SHP77 treated with DMSO at 0.1 percent for 48 hours (cell line): ENCODE data around the gene MEIS1.

Experiments
- DNase-seq: peaks from one replicate; lab custom pipeline; 2025; lab: John Stamatoyannopoulos, UW

Gene MEIS1

DNA sequence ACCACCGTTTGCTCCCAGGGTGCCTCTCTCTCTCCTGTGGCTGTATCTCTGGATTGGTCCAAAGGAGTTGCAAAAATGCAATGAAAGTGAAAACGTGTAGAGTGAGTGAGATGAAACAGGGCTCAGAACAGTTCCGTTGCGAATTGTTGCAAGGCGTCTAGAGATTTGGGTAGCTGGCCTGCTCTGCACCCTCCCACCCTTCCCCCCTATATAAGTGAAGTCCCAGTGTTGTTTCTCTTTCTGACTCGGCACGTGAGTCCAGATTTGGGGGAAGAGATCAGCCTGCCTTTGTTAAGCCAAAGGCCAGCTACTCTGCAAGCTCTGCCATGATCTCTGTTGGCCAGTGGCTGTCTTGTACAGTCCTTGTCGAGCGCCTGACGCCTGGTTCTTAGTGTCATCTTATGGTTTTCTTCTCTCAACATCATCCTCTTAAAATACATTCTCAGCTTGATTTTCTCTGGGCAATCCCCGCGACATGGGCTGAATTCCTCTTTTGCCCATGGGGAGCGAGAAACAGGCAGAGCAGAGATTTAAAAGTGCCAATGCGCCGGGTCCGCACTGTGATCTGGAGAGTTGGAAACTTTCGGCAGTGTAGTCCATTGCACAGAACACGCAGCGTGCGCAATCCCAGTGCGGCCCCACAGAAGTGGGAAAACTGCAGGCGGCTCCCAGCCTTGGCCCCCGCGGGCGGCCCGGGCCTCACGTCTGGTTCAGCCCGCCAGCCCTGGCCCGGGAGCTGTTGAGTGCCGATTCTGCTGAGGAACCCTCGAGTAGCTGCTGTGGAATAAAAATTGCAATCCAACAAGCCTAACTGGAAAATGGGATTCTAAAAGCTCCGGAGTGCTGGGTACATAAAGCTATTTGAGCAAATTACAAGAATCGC lies 9.3 kb downstream of the MEIS1 start:
- no peak for DNase-seq

GRCh38 chr2:66445076-66445924 lies 10.4 kb downstream of the MEIS1 start:
- no peak for DNase-seq

DNA sequence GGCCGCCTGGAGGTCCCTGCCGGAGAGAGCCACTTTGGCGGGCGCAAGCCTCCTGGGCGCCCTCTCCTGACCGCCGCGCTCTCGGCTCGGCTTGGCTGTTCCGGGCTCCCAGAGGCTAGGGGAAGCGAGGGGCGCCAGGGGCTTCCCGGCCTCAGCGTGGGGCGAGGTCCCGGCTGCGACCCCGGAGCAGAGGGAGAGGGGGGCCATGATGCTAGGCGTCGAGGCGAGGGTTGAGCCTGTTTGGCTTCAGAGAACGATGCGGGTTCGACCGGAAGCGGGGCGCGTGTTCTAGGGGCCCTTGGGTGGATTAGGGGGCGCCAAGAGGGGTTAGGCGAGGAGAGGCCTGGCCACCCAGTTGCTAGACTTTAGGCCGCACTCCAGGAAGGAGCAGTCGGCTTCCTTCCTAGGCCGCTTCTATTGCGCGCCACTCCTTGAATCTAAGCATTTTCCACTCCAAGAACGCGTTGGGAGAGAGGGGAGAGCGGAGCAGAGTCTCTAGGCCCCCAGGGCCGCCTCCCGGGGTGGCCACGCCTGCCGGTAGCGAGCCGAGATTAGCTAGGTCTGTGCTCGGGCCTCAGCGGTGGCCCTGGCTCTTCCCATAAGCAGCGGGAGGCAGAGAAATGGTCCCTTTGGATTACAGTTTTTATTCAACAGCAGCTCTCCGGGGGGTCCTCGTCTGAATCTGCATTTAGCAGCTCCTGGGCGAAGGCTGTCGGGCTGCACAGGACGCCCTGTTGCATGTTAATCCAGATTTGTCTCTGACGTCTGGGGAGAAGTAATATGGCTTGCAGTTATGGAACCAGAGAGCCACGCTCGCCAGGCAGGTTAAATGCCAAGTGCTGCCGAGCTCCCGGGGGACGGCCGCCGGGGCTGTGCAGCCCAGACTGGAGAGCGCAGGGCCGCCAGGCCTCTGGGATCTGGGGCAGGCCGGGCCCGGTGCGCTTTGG lies 11.3 kb downstream of the MEIS1 start:
- DNase-seq = no peak

GRCh38 chr2:66446941-66447340 lies 12.0 kb downstream of the MEIS1 start:
- no peak for DNase-seq

- no peak for DNase-seq
Measured at GRCh38 chr2:66447677-66448076, 12.8 kb downstream of the MEIS1 start.

DNA sequence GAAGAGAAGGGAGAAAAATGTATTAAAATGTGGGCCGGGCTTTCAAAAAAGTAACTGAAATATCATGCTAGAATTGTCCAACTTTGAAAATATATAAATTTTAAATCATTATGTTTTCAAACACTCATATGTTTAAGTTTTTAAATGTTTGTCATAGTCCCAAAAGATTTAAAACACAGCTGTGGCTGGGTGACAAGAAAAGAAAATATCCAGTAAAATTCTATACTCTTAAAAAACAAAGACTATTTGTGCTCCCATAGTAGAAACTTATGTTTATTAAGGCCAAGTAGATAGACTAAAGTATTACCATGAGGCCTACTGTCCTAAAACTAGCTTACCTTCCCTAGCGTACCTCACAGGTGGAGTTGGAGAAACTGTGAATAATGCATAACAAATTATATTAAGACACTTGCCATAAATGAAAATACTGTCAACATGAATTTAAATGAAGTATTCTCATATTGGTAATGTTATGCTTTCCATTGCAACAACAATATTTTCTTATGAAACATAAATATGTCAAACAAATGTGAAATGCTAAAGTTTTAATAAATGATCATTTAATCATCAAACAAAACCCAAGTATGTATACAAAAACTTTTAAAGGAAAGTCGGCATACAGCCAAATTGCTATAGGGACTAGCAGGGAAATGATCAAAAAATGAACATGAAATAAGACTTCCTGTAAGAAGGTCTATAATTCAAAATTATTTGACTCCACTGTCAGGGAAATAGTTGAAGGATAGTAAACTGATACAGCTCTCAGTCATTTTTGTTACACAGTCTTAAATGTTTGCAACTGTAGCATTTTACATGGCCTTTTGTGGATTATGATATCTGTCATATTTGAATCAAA lies 13.4 kb downstream of the MEIS1 start:
- no peak for DNase-seq

GRCh38 chr2:66452214-66452613 lies 17.3 kb downstream of the MEIS1 start:
- DNase-seq = no peak

DNA sequence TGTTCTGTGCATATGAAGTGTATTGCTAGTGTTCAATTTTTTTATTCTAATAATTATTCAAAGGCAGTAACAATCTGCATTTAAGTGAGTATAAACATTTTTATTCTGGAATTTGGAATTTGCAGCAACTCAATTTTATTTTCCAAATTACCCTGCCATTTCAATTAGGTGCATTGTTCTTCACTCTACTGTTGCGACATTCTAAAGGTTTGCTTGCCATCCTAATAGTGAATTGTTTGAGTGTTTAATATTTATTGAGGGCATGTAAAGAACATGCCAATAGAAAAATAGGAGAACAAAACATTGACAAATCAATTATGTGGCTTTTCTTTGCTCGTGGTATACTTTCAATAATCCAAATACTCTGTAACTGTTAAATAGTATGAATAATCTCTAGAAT lies 18.0 kb downstream of the MEIS1 start:
- no peak for DNase-seq

DNA sequence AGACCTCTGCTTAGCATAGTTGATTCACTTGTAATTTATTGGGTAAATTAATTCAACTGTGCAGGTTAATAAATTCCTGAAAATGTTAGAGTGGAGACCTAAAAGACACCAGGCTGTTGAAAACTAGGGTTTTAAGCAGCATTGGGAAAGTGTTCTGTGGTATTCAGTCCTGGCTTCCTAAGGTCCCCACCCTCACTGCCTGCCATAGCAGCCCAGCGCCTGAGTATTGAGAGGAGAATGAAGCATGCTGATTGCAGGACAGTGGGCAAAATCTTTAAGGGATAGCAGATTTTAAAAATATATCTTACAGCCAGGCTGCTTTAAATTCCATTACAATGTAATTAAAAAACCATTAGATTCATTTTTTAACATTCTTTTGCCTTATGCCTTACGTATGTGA lies 20.6 kb downstream of the MEIS1 start:
- DNase-seq = no peak

GRCh38 chr2:66456183-66457041 lies 21.5 kb downstream of the MEIS1 start:
- DNase-seq = no peak

- no peak for DNase-seq
Measured at GRCh38 chr2:66457545-66457944, 22.6 kb downstream of the MEIS1 start.

GRCh38 chr2:66460031-66460430 lies 25.1 kb downstream of the MEIS1 start:
- no peak for DNase-seq

DNA sequence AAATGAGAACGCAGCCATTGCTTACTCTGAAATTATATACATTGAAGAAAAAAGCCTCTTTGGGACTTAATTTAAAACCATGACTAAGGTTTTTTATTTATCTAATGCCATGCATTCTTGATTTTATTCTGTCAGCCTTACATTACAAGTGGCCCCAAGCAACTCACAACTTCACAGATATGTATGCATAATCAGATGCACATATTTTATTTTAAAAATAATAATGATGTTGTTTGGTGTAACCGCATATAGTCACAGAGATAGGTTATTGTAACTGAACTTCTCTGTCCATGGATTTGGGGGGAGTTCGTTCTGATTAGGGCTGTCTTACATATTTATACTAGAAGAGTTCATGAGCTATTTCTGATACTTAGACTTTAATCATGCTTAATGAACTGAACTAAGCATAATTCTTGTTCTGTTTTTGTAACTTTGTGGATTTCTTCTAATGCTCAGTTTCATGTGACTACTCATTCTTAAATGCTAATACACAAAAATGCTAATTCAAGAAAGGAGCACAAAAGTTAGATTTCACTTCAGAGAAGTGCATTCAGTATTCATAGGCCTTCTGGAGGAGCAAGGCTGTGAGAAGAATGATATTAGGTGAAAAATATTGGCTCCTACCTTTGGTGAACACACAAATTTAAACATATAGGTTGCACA lies 26.2 kb downstream of the MEIS1 start:
- no peak for DNase-seq

DNA sequence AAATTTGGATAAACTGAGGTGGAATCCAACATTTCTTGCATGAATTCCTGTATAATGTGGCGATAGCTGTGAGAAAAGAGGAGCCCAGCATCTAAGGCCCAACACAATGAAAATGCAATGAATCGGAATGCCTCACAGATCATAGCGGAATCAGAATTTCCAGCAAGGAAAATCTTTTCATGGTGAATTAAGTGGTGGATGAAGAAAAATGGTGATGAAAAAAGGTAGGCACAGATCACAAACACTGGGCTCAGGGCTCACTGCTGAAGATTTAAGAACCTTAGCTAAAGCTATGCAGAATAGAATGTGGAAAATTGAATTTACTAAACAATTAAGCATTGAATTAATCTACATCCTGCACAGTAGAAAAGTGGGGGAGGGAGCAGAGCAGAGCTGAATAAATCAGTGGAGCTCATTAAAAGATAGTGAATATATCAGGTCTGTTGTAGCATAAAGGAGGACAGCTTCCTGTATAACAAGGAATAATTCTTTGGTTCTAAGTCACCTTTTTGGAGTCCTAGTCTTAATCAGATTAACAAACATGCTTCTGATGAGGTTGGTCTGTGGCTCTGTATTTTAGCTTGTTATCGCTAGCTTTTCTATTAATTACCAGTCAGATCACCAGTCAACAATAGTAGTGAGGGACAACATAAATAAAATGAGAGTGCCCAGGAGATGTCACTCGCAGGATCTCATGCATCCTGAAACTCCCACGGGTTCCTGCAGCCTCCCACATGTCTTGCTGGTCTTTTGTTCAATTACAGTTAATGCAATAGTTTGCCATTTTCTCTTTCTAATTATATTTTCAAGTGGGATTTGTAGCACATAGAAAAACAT lies 27.0 kb downstream of the MEIS1 start:
- no peak for DNase-seq

DNA sequence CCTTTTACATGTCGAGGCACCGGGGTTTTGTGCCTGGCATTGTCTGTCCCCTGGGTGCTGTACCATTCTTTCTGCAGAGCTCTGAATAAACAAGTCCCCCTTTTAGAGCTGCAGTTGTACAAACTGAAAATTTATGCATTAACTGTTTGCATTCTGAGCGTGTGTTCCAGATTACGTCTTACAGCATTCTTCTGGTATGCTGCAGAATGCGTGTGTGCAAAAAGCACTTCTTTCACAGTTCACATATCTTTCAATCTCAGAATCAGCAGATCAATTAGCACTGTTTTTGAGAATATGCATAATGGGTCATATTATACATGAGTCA lies 27.5 kb downstream of the MEIS1 start:
- DNase-seq = no peak

GRCh38 chr2:66463206-66463755 lies 28.4 kb downstream of the MEIS1 start:
- no peak for DNase-seq

- DNase-seq = no peak
Measured at GRCh38 chr2:66464930-66465637, 30.2 kb downstream of the MEIS1 start.

GRCh38 chr2:66466433-66466832 lies 31.5 kb downstream of the MEIS1 start:
- peak; percentile 12 for DNase-seq
